A549 (cell line): ENCODE results near the gene CSNK2A1.

Source experiments
- CHD2 ChIP-seq: fragments of 150-350 bp; IDR thresholded peaks from 2 replicates; pipeline ENCODE4 v1.6.1; 2014; ENCODE audit warnings: low read length; ENCODE audit not compliant: partially characterized antibody
- EP300 ChIP-seq, 2 experiments: fragments of >200 bp; sonication (Bioruptor Twin); formaldehyde crosslinking; IDR thresholded peaks; 2 replicates in 1 of 2; 3 replicates in 1 of 2; pipeline ENCODE4 v1.6.1; 2016 to 2017
- POLR2A ChIP-seq: IDR thresholded peaks from 2 replicates; pipeline ENCODE4 v1.6.1; 2012; ENCODE audit warnings: mild to moderate bottlenecking, low read length
- RARB ChIP-seq: fragments of 250-450 bp; sonication (Bioruptor Pico); IDR thresholded peaks from 2 replicates; pipeline ENCODE4 v1.8.0; 2021; ENCODE audit warnings: mild to moderate bottlenecking, moderate library complexity
- RFX5 ChIP-seq: fragments of 450-650 bp; IDR thresholded peaks from 2 replicates; pipeline ENCODE4 v1.7.1; 2014; ENCODE audit warnings: antibody characterized with exemption, mild to moderate bottlenecking, moderate library complexity
- TF ChIP-seq, protein P1 (sequence below): fragments of >200 bp; sonication (Bioruptor Twin); formaldehyde crosslinking; IDR thresholded peaks from 3 replicates; pipeline ENCODE4 v1.5.1; 2016
- TF ChIP-seq, protein P2 (sequence below): IDR thresholded peaks from 2 replicates; pipeline ENCODE4 v1.6.1; 2012

DNA sequence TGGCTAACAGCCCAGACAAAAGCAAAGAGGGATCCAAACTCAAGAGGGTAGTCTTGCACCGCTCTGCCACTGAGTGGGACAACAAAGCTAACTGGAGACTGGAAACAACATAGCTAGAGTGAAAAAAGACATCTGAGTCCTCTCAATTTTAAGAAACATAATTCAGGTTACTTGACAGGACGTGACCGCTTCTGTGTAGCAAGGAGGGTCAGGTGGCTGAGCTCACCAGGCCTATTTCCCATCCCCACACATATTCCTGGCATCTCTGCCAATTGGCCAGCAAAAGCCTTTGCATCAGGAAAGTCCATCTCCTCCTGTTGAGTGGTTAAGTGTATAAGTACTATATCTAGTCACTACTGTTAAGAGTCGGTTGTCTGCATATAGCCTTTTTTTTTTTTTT lies 55.9 kb downstream of the CSNK2A1 start:
- TF ChIP-seq, protein P1, sequence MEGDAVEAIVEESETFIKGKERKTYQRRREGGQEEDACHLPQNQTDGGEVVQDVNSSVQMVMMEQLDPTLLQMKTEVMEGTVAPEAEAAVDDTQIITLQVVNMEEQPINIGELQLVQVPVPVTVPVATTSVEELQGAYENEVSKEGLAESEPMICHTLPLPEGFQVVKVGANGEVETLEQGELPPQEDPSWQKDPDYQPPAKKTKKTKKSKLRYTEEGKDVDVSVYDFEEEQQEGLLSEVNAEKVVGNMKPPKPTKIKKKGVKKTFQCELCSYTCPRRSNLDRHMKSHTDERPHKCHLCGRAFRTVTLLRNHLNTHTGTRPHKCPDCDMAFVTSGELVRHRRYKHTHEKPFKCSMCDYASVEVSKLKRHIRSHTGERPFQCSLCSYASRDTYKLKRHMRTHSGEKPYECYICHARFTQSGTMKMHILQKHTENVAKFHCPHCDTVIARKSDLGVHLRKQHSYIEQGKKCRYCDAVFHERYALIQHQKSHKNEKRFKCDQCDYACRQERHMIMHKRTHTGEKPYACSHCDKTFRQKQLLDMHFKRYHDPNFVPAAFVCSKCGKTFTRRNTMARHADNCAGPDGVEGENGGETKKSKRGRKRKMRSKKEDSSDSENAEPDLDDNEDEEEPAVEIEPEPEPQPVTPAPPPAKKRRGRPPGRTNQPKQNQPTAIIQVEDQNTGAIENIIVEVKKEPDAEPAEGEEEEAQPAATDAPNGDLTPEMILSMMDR, result no peak
- TF ChIP-seq EP300 (IDR thresholded peaks at IDR 0.05), result no peak
- TF ChIP-seq, protein P2, sequence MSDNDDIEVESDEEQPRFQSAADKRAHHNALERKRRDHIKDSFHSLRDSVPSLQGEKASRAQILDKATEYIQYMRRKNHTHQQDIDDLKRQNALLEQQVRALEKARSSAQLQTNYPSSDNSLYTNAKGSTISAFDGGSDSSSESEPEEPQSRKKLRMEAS, result no peak
- TF ChIP-seq RARB (CRISPR knock-in tag), result no peak
- TF ChIP-seq CHD2, result no peak
- TF ChIP-seq RFX5, result no peak
- TF ChIP-seq POLR2A, result no peak
